HepG2 (cell line): ENCODE results near the gene CCDC136.

ENCODE experiments used
- SIN3A ChIP-seq: IDR thresholded peaks from 2 replicates; pipeline ENCODE4 v1.6.1; 2011; ENCODE audit warnings: low read depth, mild to moderate bottlenecking, control low read depth, low read length, borderline replicate concordance
- TAF1 ChIP-seq: sonication (generic); formaldehyde crosslinking; IDR thresholded peaks from 2 replicates; pipeline ENCODE4 v1.4.0; 2020; ENCODE audit warnings: missing genetic modification reagents
- TEAD2 ChIP-seq: sonication (generic); formaldehyde crosslinking; IDR thresholded peaks from 2 replicates; pipeline ENCODE4 v1.9.0; 2021; ENCODE audit warnings: missing genetic modification reagents
- THAP11 ChIP-seq: IDR thresholded peaks from 2 replicates; pipeline ENCODE4 v1.6.1; 2016; ENCODE audit warnings: missing biosample characterization, missing genetic modification reagents
- ZNF234 ChIP-seq: sonication (generic); formaldehyde crosslinking; conservative IDR thresholded peaks from 2 replicates; pipeline ENCODE4 v1.5.1; 2020; ENCODE audit warnings: mild to moderate bottlenecking, missing genetic modification reagents
- TF ChIP-seq, protein P1 (sequence below): sonication (generic); formaldehyde crosslinking; IDR thresholded peaks from 2 replicates; pipeline ENCODE4 v1.4.0; 2020; ENCODE audit warnings: missing genetic modification reagents
- TF ChIP-seq, protein P2 (sequence below): sonication (generic); formaldehyde crosslinking; IDR thresholded peaks from 2 replicates; pipeline ENCODE4 v1.5.0; 2020; ENCODE audit warnings: mild to moderate bottlenecking, missing genetic modification reagents, moderate library complexity
- TF ChIP-seq, protein P3 (sequence below): IDR thresholded peaks from 2 replicates; pipeline ENCODE4 v1.4.0; 2020; ENCODE audit warnings: mild to moderate bottlenecking, missing genetic modification reagents

DNA sequence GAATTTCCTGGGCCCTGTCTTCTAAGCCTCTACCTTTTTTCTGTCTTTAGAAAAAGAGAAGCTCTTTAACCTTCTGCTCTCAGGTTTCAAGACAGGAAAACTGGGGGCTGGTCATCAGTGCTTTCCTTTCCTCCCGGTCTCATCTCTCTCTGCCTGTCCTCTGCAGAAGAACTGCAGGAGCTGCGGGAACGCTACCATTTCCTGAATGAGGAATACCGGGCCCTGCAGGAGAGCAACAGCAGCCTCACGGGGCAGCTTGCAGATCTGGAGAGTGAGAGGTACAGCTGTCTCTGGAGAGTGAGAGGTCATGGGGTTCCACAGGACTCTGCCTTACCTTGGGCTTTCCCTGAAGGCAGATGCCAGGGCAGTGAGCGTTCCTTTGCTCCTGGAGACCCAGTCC lies 12.7 kb downstream of the CCDC136 start:
- no peak for TF ChIP-seq TEAD2
- TF ChIP-seq, protein P1, sequence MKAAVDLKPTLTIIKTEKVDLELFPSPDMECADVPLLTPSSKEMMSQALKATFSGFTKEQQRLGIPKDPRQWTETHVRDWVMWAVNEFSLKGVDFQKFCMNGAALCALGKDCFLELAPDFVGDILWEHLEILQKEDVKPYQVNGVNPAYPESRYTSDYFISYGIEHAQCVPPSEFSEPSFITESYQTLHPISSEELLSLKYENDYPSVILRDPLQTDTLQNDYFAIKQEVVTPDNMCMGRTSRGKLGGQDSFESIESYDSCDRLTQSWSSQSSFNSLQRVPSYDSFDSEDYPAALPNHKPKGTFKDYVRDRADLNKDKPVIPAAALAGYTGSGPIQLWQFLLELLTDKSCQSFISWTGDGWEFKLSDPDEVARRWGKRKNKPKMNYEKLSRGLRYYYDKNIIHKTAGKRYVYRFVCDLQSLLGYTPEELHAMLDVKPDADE (CRISPR knock-in tag), result no peak
- no peak for TF ChIP-seq TAF1
- TF ChIP-seq, protein P2, sequence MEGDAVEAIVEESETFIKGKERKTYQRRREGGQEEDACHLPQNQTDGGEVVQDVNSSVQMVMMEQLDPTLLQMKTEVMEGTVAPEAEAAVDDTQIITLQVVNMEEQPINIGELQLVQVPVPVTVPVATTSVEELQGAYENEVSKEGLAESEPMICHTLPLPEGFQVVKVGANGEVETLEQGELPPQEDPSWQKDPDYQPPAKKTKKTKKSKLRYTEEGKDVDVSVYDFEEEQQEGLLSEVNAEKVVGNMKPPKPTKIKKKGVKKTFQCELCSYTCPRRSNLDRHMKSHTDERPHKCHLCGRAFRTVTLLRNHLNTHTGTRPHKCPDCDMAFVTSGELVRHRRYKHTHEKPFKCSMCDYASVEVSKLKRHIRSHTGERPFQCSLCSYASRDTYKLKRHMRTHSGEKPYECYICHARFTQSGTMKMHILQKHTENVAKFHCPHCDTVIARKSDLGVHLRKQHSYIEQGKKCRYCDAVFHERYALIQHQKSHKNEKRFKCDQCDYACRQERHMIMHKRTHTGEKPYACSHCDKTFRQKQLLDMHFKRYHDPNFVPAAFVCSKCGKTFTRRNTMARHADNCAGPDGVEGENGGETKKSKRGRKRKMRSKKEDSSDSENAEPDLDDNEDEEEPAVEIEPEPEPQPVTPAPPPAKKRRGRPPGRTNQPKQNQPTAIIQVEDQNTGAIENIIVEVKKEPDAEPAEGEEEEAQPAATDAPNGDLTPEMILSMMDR (CRISPR knock-in tag), result no peak
- TF ChIP-seq, protein P3, sequence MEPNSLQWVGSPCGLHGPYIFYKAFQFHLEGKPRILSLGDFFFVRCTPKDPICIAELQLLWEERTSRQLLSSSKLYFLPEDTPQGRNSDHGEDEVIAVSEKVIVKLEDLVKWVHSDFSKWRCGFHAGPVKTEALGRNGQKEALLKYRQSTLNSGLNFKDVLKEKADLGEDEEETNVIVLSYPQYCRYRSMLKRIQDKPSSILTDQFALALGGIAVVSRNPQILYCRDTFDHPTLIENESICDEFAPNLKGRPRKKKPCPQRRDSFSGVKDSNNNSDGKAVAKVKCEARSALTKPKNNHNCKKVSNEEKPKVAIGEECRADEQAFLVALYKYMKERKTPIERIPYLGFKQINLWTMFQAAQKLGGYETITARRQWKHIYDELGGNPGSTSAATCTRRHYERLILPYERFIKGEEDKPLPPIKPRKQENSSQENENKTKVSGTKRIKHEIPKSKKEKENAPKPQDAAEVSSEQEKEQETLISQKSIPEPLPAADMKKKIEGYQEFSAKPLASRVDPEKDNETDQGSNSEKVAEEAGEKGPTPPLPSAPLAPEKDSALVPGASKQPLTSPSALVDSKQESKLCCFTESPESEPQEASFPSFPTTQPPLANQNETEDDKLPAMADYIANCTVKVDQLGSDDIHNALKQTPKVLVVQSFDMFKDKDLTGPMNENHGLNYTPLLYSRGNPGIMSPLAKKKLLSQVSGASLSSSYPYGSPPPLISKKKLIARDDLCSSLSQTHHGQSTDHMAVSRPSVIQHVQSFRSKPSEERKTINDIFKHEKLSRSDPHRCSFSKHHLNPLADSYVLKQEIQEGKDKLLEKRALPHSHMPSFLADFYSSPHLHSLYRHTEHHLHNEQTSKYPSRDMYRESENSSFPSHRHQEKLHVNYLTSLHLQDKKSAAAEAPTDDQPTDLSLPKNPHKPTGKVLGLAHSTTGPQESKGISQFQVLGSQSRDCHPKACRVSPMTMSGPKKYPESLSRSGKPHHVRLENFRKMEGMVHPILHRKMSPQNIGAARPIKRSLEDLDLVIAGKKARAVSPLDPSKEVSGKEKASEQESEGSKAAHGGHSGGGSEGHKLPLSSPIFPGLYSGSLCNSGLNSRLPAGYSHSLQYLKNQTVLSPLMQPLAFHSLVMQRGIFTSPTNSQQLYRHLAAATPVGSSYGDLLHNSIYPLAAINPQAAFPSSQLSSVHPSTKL (CRISPR knock-in tag), result no peak
- no peak for TF ChIP-seq THAP11 (CRISPR knock-in tag)
- TF ChIP-seq ZNF234 (CRISPR knock-in tag), result no peak
- TF ChIP-seq SIN3A, result no peak
